Nephron (organoid): ENCODE measurements around the gene AHNAK2.
A peak's percentile ranks its signal among the peaks of the same experiment; 100 is the strongest.

Source experiments
- H3K27ac Mint-ChIP-seq, 3 experiments: 2 replicates each; pipeline ENCODE4 v1.8.0; 2020; ENCODE audit warnings: mixed read lengths in 3 of 3, mild to moderate bottlenecking in 2 of 3, moderate library complexity in 1 of 3
- H3K27me3 Mint-ChIP-seq: 2 replicates; pipeline ENCODE4 v1.8.0; 2021; ENCODE audit warnings: low read depth, mild to moderate bottlenecking, moderate library complexity, mixed read lengths
- H3K36me3 Mint-ChIP-seq: 2 replicates; pipeline ENCODE4 v1.8.0; 2020; ENCODE audit warnings: low read depth, mixed read lengths
- H3K4me1 Mint-ChIP-seq: 2 replicates; pipeline ENCODE4 v1.8.0; 2020; ENCODE audit warnings: mixed read lengths
- H3K4me3 Mint-ChIP-seq, 3 experiments: 2 replicates each; pipeline ENCODE4 v1.8.0; 2020; ENCODE audit warnings: mild to moderate bottlenecking in 3 of 3, mixed read lengths in 3 of 3, moderate library complexity in 2 of 3
- H3K9me3 Mint-ChIP-seq: 2 replicates; pipeline ENCODE4 v1.8.0; 2020; ENCODE audit warnings: mixed read lengths
- CTCF ChIP-seq, 3 experiments: fragments of 200-600 bp; sonication (generic); IDR thresholded peaks; one replicate each; pipeline ENCODE4 v1.5.0; 2021; ENCODE audit warnings: antibody characterized with exemption in 3 of 3; ENCODE audit not compliant: unreplicated experiment in 3 of 3

Gene AHNAK2

GRCh38 chr14:105014032-105014431 lies 35.9 kb upstream of the AHNAK2 start:
- Mint-ChIP-seq H3K4me1 (peaks cover 71% of the 10 kb centered on the region), H3K4me3 (no peak overlapping the region), H3K27me3 (no peaks in the 10 kb centered on the region), H3K36me3 (peaks cover 9% of the 10 kb centered on the region), H3K9me3 (no peaks in the 10 kb centered on the region), H3K27ac (peak overlapping the region; percentile 12 to 68 (median 34))
- no peak for TF ChIP-seq CTCF (IDR thresholded peaks at IDR 0.05; ENCODE audit: unreplicated experiment in 3 of 3)

GRCh38 chr14:105013150-105013785 lies 35.1 kb upstream of the AHNAK2 start:
- peak in 1 of 3 experiments; percentile 18 for TF ChIP-seq CTCF (IDR thresholded peaks at IDR 0.05; ENCODE audit: unreplicated experiment in 3 of 3)
- peak overlapping the region; percentile 25 to 68 (median 34) for H3K27ac Mint-ChIP-seq

GRCh38 chr14:105012171-105012985 lies 34.2 kb upstream of the AHNAK2 start:
- H3K9me3 Mint-ChIP-seq = no peaks in the 10 kb centered on the region
- H3K27ac Mint-ChIP-seq = peak overlapping the region in 2 of 3 experiments; percentile 37 to 63
- H3K4me3 Mint-ChIP-seq = peak overlapping the region in 1 of 3 experiments; percentile 22
- H3K27me3 Mint-ChIP-seq = no peaks in the 10 kb centered on the region
- peaks cover 58% of the 10 kb centered on the region for H3K4me1 Mint-ChIP-seq
- no peak for TF ChIP-seq CTCF (IDR thresholded peaks at IDR 0.05; ENCODE audit: unreplicated experiment in 3 of 3)
- H3K36me3 Mint-ChIP-seq = peaks cover 9% of the 10 kb centered on the region

More at GRCh38 chr14:105013150-105013785, 35.1 kb upstream of the AHNAK2 start:
- Mint-ChIP-seq H3K9me3 (no peaks in the 10 kb centered on the region), H3K4me3 (peak overlapping the region in 1 of 3 experiments; percentile 30), H3K36me3 (peaks cover 9% of the 10 kb centered on the region), H3K4me1 (peaks cover 65% of the 10 kb centered on the region), H3K27me3 (no peaks in the 10 kb centered on the region)

GRCh38 chr14:105011312-105011990 lies 33.3 kb upstream of the AHNAK2 start:
- no peak for TF ChIP-seq CTCF (IDR thresholded peaks at IDR 0.05; ENCODE audit: unreplicated experiment in 3 of 3)
- peaks cover 52% of the 10 kb centered on the region for H3K4me1 Mint-ChIP-seq
- peaks cover 11% of the 10 kb centered on the region for H3K36me3 Mint-ChIP-seq

GRCh38 chr14:105010891-105011291 lies 32.7 kb upstream of the AHNAK2 start:
- TF ChIP-seq CTCF (IDR thresholded peaks at IDR 0.05; ENCODE audit: unreplicated experiment in 3 of 3) = no peak
- Mint-ChIP-seq H3K27me3 (no peaks in the 10 kb centered on the region), H3K9me3 (no peaks in the 10 kb centered on the region), H3K27ac (no peak overlapping the region), H3K4me1 (peaks cover 46% of the 10 kb centered on the region), H3K4me3 (no peak overlapping the region), H3K36me3 (peaks cover 12% of the 10 kb centered on the region)

More at GRCh38 chr14:105011312-105011990, 33.3 kb upstream of the AHNAK2 start:
- Mint-ChIP-seq H3K27ac (peak overlapping the region in 2 of 3 experiments; percentile 37 to 63), H3K9me3 (no peaks in the 10 kb centered on the region), H3K27me3 (no peaks in the 10 kb centered on the region), H3K4me3 (peak overlapping the region in 1 of 3 experiments; percentile 22)
